Spleen (tissue), 3 donors: ENCODE measurements around the gene SHTN1.

Source experiments
- POLR2A ChIP-seq, 3 donors: fragments of 450-650 bp; IDR thresholded peaks; one replicate each; pipeline ENCODE4 v1.5.1; 2017; ENCODE audit warnings: antibody characterized with exemption in 3 of 3, mild to moderate bottlenecking in 1 of 3
- POLR2AphosphoS5 ChIP-seq, 3 donors: sonication (generic); formaldehyde crosslinking; IDR thresholded peaks; one replicate each; pipeline ENCODE4 v1.5.1; 2017; ENCODE audit warnings: antibody characterized with exemption in 3 of 3

- TF ChIP-seq POLR2A (IDR thresholded peaks at IDR 0.05) (no peak), POLR2AphosphoS5 (IDR thresholded peaks at IDR 0.05) (no peak)
These were observed 87.5 kb downstream of the SHTN1 start for GRCh38 chr10:116917481-116917880.
